Stimulated activated CD4-positive, alpha-beta T cell treated with anti-CD3 and anti-CD28 coated beads, Interleukin-12 subunit alpha, Interleukin-12 subunit beta, amount 100 ng/mL, for 4 hours (primary cell): Measurements from ENCODE around the gene CRY1.
A peak's percentile ranks its signal among the peaks of the same experiment; 100 is the strongest.
"Not testable (repeated sequence)": the region's sequence is repeated elsewhere in the genome, so short reads cannot be mapped to it uniquely, and the experiment has no call there.

Source experiments
- DNase-seq: peaks from one replicate; pipeline ENCODE4 v3.0.0-alpha.2; 2020

CRY1 gene

GRCh38 chr12:106997916-106998315 lies 95.4 kb downstream of the CRY1 start:
- no peak for DNase-seq

- not testable (repeated sequence) for DNase-seq
Measured at GRCh38 chr12:106996102-106996501, 97.2 kb downstream of the CRY1 start.

- DNase-seq, result no peak
Measured at GRCh38 chr12:106994579-106995220, 98.6 kb downstream of the CRY1 start.

- no peak for DNase-seq
Measured at GRCh38 chr12:106987846-106988245, 105.5 kb downstream of the CRY1 start.

GRCh38 chr12:106986625-106987389 lies 106.5 kb downstream of the CRY1 start, which contains the start of gene MTERF2:
TSS of gene MTERF2 (minus strand) at chr12:106987146. CDS start at chr12:106978714, 8,432 bp downstream.
- DNase-seq, result peak; percentile 76

- DNase-seq, result no peak
Measured at GRCh38 chr12:106986135-106986534, 107.2 kb downstream of the CRY1 start.

- no peak for DNase-seq
Measured at GRCh38 chr12:106985479-106985878, 107.9 kb downstream of the CRY1 start.

GRCh38 chr12:106984588-106985137 lies 108.7 kb downstream of the CRY1 start:
- no peak for DNase-seq

- DNase-seq, result no peak
Measured at GRCh38 chr12:106982229-106982628, 111.1 kb downstream of the CRY1 start.

GRCh38 chr12:106981788-106982187 lies 111.6 kb downstream of the CRY1 start:
- no peak for DNase-seq

- DNase-seq, result no peak
Measured at GRCh38 chr12:106980944-106981343, 112.4 kb downstream of the CRY1 start.

- no peak for DNase-seq
Measured at GRCh38 chr12:106978035-106978800, 115.1 kb downstream of the CRY1 start.

- no peak for DNase-seq
Measured at GRCh38 chr12:106976668-106977067, 116.7 kb downstream of the CRY1 start.

GRCh38 chr12:106975993-106976658 lies 117.2 kb downstream of the CRY1 start:
- DNase-seq, result no peak

GRCh38 chr12:106975098-106975497 lies 118.3 kb downstream of the CRY1 start:
- no peak for DNase-seq

GRCh38 chr12:106974511-106974910 lies 118.8 kb downstream of the CRY1 start:
- no peak for DNase-seq

GRCh38 chr12:106973545-106973944 lies 119.8 kb downstream of the CRY1 start:
- no peak for DNase-seq

GRCh38 chr12:106971065-106971464 lies 122.3 kb downstream of the CRY1 start:
- no peak for DNase-seq

- no peak for DNase-seq
Measured at GRCh38 chr12:106964526-106964925, 128.8 kb downstream of the CRY1 start.

- no peak for DNase-seq
Measured at GRCh38 chr12:106962286-106962685, 131.1 kb downstream of the CRY1 start.

- no peak for DNase-seq
Measured at GRCh38 chr12:106960443-106960842, 132.9 kb downstream of the CRY1 start.

- DNase-seq, result no peak
Measured at GRCh38 chr12:106957583-106957982, 135.8 kb downstream of the CRY1 start.
